ENCODE data around the gene CP.

DNA sequence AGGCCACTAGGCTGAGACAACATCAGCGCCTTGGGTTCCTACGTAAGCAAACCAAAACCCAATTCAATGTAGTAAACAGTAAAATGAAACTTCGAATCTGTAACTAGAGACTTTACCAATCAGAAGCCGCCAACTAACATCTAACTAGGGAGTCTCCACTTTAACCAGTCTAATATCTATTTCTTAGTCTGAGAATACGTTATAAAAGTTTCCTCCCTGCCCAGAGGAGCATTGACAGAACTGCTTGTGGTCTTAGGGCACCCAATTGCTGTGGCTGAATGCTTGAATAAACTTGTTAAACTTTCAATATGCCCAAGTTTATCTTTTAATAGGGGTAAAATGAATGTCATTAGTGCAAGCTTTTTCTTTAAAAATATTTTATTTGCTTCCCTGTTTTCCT, 4.3 kb downstream of the CP start:
- TF ChIP-seq, protein P1, sequence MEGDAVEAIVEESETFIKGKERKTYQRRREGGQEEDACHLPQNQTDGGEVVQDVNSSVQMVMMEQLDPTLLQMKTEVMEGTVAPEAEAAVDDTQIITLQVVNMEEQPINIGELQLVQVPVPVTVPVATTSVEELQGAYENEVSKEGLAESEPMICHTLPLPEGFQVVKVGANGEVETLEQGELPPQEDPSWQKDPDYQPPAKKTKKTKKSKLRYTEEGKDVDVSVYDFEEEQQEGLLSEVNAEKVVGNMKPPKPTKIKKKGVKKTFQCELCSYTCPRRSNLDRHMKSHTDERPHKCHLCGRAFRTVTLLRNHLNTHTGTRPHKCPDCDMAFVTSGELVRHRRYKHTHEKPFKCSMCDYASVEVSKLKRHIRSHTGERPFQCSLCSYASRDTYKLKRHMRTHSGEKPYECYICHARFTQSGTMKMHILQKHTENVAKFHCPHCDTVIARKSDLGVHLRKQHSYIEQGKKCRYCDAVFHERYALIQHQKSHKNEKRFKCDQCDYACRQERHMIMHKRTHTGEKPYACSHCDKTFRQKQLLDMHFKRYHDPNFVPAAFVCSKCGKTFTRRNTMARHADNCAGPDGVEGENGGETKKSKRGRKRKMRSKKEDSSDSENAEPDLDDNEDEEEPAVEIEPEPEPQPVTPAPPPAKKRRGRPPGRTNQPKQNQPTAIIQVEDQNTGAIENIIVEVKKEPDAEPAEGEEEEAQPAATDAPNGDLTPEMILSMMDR (IDR thresholded peaks at IDR 0.05) = no peak
- TF ChIP-seq POLR2A (IDR thresholded peaks at IDR 0.05) = no peak
